ENCODE measurements around the gene ZNF80. TPM values are rescaled to one million over a fixed set of nuclear protein-coding genes. Genes with fewer than 3 reads are reported as not detected.

Gene ZNF80
- total RNA-seq, 2 donors from 2014 or later, result 0.65 to 0.97 TPM

Other genes starting within 250 kb of the ZNF80 start
- gene CCDC191, start 181.1 kb downstream of the ZNF80 start, total RNA-seq, result 1 to 10 TPM; 6.4 to 6.8 TPM
- gene QTRT2, start 180.8 kb downstream of the ZNF80 start, total RNA-seq, result 10 to 100 TPM; 42.1 to 43.4 TPM
- gene DRD3, start 58.5 kb downstream of the ZNF80 start, total RNA-seq, result not detected
- gene TIGIT, start 56.5 kb upstream of the ZNF80 start, total RNA-seq, result 10 to 100 TPM; 11.6 to 13.3 TPM